Activated CD8-positive, alpha-beta memory T cell treated with anti-CD3 and anti-CD28 coated beads, Interleukin-2, amount 10 ng/mL, durations not matched to agents 7 days and 5 days (primary cell): Measurements from ENCODE around the gene AQR. TPM values are rescaled to one million over a fixed set of nuclear protein-coding genes. Genes with fewer than 3 reads are reported as not detected.
A peak's percentile ranks its signal among the peaks of the same experiment; 100 is the strongest.

ENCODE experiments used
- ATAC-seq: fragments of 150-1000 bp; cut with Tn5 transposase; one replicate; pipeline ENCODE4 v1.10.0; 2021; ENCODE audit warnings: moderate library complexity
- CTCF ChIA-PET: fragments of 350-600 bp; sonication (Branson Sonifier 250); formaldehyde crosslinking; loops from one replicate; lab custom pipeline; 2021; ENCODE audit warnings: antibody characterized with exemption; lab: Charles Lee
- DNase-seq: peaks from one replicate; pipeline ENCODE4 v3.0.0-alpha.2; 2020
- H3K27ac Mint-ChIP-seq: one replicate; pipeline ENCODE4 v1.8.0; 2021; ENCODE audit warnings: mild to moderate bottlenecking, mixed read lengths
- H3K27me3 Mint-ChIP-seq: one replicate; pipeline ENCODE4 v1.8.0; 2021; ENCODE audit warnings: mixed read lengths
- H3K36me3 Mint-ChIP-seq: one replicate; pipeline ENCODE4 v1.8.0; 2021; ENCODE audit warnings: mild to moderate bottlenecking, mixed read lengths
- H3K4me1 Mint-ChIP-seq: one replicate; pipeline ENCODE4 v1.8.0; 2021; ENCODE audit warnings: mixed read lengths
- H3K4me3 Mint-ChIP-seq: one replicate; pipeline ENCODE4 v1.8.0; 2021; ENCODE audit warnings: mild to moderate bottlenecking, moderate library complexity, mixed read lengths
- H3K9me3 Mint-ChIP-seq: one replicate; pipeline ENCODE4 v1.8.0; 2022; ENCODE audit warnings: low read depth, mixed read lengths
- total RNA-seq, 2 experiments: library from RNA; stranded (reverse); gene quantifications; one replicate each; pipeline ENCODE4 v1.2.3, GENCODE V29; 2021

Gene AQR
- 10 to 100 TPM; 33.8 to 38.2 TPM for total RNA-seq

DNA sequence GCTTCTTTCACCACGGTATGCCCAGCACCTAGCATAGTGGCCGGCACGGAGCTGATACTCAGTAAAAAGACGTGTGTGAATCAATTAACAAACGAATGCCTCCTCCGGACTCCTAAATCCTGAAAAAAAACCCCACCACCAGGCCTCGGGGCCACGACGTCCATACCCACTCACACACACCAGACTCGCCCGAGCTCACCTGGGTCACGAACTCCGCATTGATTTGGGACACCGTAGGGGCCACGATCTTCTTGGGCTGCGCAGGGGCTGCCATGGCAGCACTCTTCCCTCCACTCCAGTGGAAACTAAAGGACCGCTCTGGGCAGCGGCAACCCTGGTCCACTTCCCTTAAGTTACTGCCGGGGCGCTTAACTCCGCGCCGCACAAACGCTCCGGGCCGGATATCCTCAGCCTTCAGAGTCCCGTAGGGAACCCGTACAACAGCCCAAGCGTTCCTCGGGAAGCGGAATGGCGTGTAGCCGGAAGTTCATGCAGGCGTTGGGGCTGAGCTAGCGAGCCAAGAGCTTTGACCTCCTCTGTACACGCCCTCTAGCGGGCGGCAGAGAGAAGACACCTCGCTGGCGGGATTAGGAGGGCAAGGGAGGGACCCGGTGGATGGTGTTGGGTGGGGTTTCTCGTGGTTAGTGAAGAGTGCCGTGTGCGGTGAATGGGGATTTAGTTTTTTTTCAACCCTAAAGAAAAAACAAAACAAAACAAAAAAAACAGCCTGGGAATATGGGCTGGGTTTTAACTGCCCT is at the start of gene AQR:
Gene AQR (minus strand): TSS at position 403 of the 758 bp plus-strand sequence. CDS start 129 bp downstream, at position 274.
- CTCF ChIA-PET: interaction anchor here (0.5 to 2.9 kb wide), 15 partner anchors 11 to 1785 kb away, joined by 3 to 54 read pairs (median 4); partner anchors contain the start of genes KATNBL1 and ZNF770
- Mint-ChIP-seq H3K4me1 (peaks cover 32% of the 10 kb centered on the region), H3K36me3 (peaks cover 7% of the 10 kb centered on the region), H3K4me3 (peak within 1 kb of the TSS; percentile 94), H3K27me3 (no peaks in the 10 kb centered on the region), H3K27ac (peak within 1 kb of the TSS; percentile 85), H3K9me3 (no peaks in the 10 kb centered on the region)
- DNase-seq: peak; percentile 97
- ATAC-seq: peak; percentile 97

DNA sequence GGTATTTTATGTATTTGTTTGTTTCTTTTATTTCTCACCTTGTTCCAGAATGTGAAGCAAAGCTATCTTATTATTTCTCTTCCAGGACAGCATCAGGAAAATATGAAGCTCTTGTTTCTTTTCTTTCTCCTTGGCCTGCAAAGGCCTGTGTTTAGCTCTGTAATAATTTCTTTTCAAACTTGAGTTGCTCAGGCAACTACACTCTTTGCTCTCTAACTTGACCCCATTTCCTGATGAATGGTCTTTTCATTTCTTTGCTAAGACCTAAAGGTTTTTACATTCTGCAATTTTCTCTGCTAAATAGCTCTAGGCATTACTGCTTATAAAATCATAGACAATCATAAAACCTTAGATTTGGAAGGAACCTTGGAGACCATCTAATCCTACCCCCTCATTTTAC is 44.7 kb upstream of the AQR start:
- peaks cover 14% of the 10 kb centered on the region for H3K27me3 Mint-ChIP-seq
- H3K27ac Mint-ChIP-seq: no peak overlapping the region
- no peaks in the 10 kb centered on the region for H3K36me3 Mint-ChIP-seq
- no peaks in the 10 kb centered on the region for H3K9me3 Mint-ChIP-seq
- H3K4me3 Mint-ChIP-seq: no peak overlapping the region
- DNase-seq: no peak
- CTCF ChIA-PET: interaction anchor here (0.6 to 1.5 kb wide), 2 partner anchors 10 to 45 kb away, joined by 3 to 4 read pairs; partner anchors contain the start of gene AQR
- no peak for ATAC-seq
- H3K4me1 Mint-ChIP-seq: no peaks in the 10 kb centered on the region

GRCh38 chr15:35013370-35013769 is 43.8 kb upstream of the AQR start:
- ATAC-seq (no peak), DNase-seq (no peak)
- Mint-ChIP-seq H3K9me3 (no peaks in the 10 kb centered on the region), H3K4me3 (no peak overlapping the region), H3K27me3 (peaks cover 14% of the 10 kb centered on the region), H3K4me1 (no peaks in the 10 kb centered on the region), H3K27ac (no peak overlapping the region), H3K36me3 (no peaks in the 10 kb centered on the region)
- CTCF ChIA-PET: no interaction called here

DNA sequence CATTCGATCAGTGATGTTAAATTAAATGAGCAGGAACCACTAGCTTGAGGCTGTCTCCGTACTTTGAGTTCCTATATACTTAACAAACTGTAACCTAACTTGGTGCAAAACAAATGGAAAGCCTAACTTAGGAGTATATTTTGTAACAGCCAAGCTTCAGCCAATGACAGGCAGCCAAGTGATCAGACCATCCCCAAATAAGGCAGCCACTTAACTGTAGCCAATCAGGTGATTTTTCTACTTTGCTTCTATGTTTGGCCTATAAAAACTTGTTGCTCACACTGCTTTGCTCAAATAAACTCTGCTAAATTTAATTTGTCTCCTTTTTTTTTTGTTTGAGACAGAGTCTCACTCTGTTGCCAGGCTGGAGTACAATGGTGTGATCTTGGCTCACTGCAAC is 37.9 kb upstream of the AQR start:
- CTCF ChIA-PET: no interaction called here
- DNase-seq (no peak), ATAC-seq (no peak)
- Mint-ChIP-seq H3K9me3 (no peaks in the 10 kb centered on the region), H3K4me3 (no peak overlapping the region), H3K27me3 (peaks cover 9% of the 10 kb centered on the region), H3K4me1 (no peaks in the 10 kb centered on the region), H3K36me3 (no peaks in the 10 kb centered on the region), H3K27ac (no peak overlapping the region)

GRCh38 chr15:35005933-35006332 is 36.4 kb upstream of the AQR start:
- no peak overlapping the region for H3K4me3 Mint-ChIP-seq
- peaks cover 6% of the 10 kb centered on the region for H3K27me3 Mint-ChIP-seq
- no peak overlapping the region for H3K27ac Mint-ChIP-seq
- ATAC-seq (no peak), DNase-seq (no peak)
- H3K36me3 Mint-ChIP-seq: no peaks in the 10 kb centered on the region
- H3K9me3 Mint-ChIP-seq: no peaks in the 10 kb centered on the region
- H3K4me1 Mint-ChIP-seq: no peaks in the 10 kb centered on the region
- CTCF ChIA-PET: no interaction called here

GRCh38 chr15:35003928-35004327 is 34.4 kb upstream of the AQR start:
- no peak overlapping the region for H3K4me3 Mint-ChIP-seq
- no peak overlapping the region for H3K27ac Mint-ChIP-seq
- no peak for DNase-seq
- no peaks in the 10 kb centered on the region for H3K4me1 Mint-ChIP-seq
- CTCF ChIA-PET: interaction anchor here (1.2 kb wide), 1 partner anchor 11 kb away, joined by 3 read pairs; no protein-coding TSS in a partner anchor
- H3K36me3 Mint-ChIP-seq: no peaks in the 10 kb centered on the region
- H3K9me3 Mint-ChIP-seq: no peaks in the 10 kb centered on the region
- peaks cover 6% of the 10 kb centered on the region for H3K27me3 Mint-ChIP-seq
- no peak for ATAC-seq

DNA sequence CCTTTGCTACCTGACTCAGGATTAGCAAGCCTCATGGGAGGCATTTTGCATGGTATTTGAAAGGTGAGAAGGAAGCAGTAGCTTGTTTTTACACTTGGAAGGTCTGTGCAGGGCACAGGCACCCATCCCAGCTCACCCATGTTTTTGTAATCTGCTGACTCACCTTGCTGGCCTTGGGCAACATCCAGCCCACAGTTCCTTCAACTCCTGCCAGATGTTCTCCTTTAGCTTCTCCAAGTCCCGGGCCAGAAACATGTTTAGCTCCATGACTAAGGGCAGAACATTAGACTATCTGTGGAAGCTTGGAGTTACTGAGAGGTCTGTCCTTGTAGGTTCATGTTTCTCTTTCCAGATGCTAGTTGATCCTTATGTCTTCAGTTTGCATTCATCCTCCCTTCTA is 31.0 kb upstream of the AQR start:
- peaks cover 10% of the 10 kb centered on the region for H3K27me3 Mint-ChIP-seq
- no peak overlapping the region for H3K4me3 Mint-ChIP-seq
- CTCF ChIA-PET: no interaction called here

DNA sequence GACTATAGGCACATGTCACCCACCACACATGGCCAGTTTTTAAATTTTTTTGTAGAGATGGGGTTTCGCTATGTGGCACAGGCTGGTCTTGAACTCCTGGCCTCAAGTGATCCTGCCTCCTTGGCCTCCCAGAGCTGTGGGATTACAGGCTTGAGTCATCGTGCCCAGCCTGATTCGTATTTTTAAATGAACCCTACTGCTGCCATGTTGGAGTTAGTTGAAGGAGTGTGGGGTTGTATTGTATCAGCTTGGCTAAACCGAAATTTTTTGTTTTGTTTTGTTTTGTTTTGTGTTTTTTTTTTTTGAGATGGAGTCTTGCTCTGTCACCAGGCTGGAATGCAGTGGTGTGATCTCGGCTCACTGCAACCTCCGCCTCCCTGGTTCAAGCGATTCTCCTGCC is 30.4 kb upstream of the AQR start:
- Mint-ChIP-seq H3K27ac (no peak overlapping the region), H3K9me3 (no peaks in the 10 kb centered on the region), H3K4me3 (no peak overlapping the region), H3K4me1 (peaks cover 3% of the 10 kb centered on the region), H3K36me3 (no peaks in the 10 kb centered on the region), H3K27me3 (peaks cover 14% of the 10 kb centered on the region)
- CTCF ChIA-PET: no interaction called here
- DNase-seq: no peak
- ATAC-seq: no peak

More for the DNA sequence above, 31.0 kb upstream of the AQR start:
- DNase-seq: no peak
- no peaks in the 10 kb centered on the region for H3K4me1 Mint-ChIP-seq
- no peak overlapping the region for H3K27ac Mint-ChIP-seq
- no peaks in the 10 kb centered on the region for H3K36me3 Mint-ChIP-seq
- H3K9me3 Mint-ChIP-seq: no peaks in the 10 kb centered on the region
- no peak for ATAC-seq

GRCh38 chr15:34994925-34995324 is 25.4 kb upstream of the AQR start:
- H3K27me3 Mint-ChIP-seq: peaks cover 8% of the 10 kb centered on the region
- ATAC-seq: no peak
- no peak for DNase-seq
- H3K4me1 Mint-ChIP-seq: peaks cover 31% of the 10 kb centered on the region
- H3K36me3 Mint-ChIP-seq: peaks cover 1% of the 10 kb centered on the region
- no peak overlapping the region for H3K4me3 Mint-ChIP-seq
- H3K9me3 Mint-ChIP-seq: no peaks in the 10 kb centered on the region
- H3K27ac Mint-ChIP-seq: peak overlapping the region; percentile 19
- CTCF ChIA-PET: interaction anchor here (0.8 kb wide), 1 partner anchor 25 kb away, joined by 3 read pairs; the partner anchor contains the start of gene AQR

- peaks cover 1% of the 10 kb centered on the region for H3K36me3 Mint-ChIP-seq
- peak overlapping the region; percentile 92 for H3K27ac Mint-ChIP-seq
- H3K4me1 Mint-ChIP-seq: peaks cover 37% of the 10 kb centered on the region
- CTCF ChIA-PET: interaction anchor here (0.7 kb wide), 1 partner anchor 25 kb away, joined by 3 read pairs; the partner anchor contains the start of gene AQR
- H3K27me3 Mint-ChIP-seq: peaks cover 8% of the 10 kb centered on the region
- H3K4me3 Mint-ChIP-seq: peak overlapping the region; percentile 35
- ATAC-seq: peak; percentile 88
- DNase-seq: peak; percentile 69
- H3K9me3 Mint-ChIP-seq: no peaks in the 10 kb centered on the region
Measured at GRCh38 chr15:34993877-34994276, 24.3 kb upstream of the AQR start.

DNA sequence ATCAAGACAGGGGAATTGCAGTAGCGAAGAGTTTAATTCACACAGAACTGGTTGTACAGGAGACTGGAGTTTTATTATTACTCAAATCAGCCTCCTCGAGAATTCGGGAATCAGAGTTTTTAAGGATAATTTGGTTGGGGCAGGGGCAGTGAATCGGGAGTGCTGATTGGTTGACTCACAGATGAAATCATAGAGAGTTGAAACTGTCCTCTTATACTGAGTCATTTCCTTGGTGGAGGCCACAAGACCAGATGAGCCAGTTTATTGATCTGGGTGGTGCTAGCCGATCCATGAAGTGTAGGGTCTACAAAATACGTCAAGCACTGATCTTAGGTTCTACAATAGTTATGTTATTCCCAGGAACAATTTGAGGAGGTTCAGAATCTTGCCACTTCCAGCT is 23.9 kb upstream of the AQR start:
- Mint-ChIP-seq H3K4me1 (peaks cover 38% of the 10 kb centered on the region), H3K9me3 (no peaks in the 10 kb centered on the region), H3K27me3 (peaks cover 8% of the 10 kb centered on the region), H3K36me3 (peaks cover 1% of the 10 kb centered on the region), H3K27ac (peak overlapping the region; percentile 92), H3K4me3 (peak overlapping the region; percentile 35)
- CTCF ChIA-PET: interaction anchor here (0.7 kb wide), 1 partner anchor 24 kb away, joined by 3 read pairs; the partner anchor contains the start of gene AQR
- DNase-seq: peak; percentile 68
- peak; percentile 69 for ATAC-seq

GRCh38 chr15:34988027-34988902 is 18.7 kb upstream of the AQR start, which contains the start of gene ZNF770:
ZNF770 (minus strand) TSS chr15:34988287; CDS start chr15:34983434, 4,853 bp downstream.
- peak within 1 kb of the TSS; percentile 98 for H3K4me3 Mint-ChIP-seq
- peaks cover 17% of the 10 kb centered on the region for H3K36me3 Mint-ChIP-seq
- DNase-seq (peak; percentile 86), ATAC-seq (peak; percentile 91)
- no peaks in the 10 kb centered on the region for H3K27me3 Mint-ChIP-seq
- CTCF ChIA-PET: interaction anchor here (7.5 kb wide), 1 partner anchor 19 kb away, joined by 54 read pairs; the partner anchor contains the start of gene AQR
- H3K4me1 Mint-ChIP-seq: peaks cover 41% of the 10 kb centered on the region
- H3K27ac Mint-ChIP-seq: peak within 1 kb of the TSS; percentile 99
- H3K9me3 Mint-ChIP-seq: no peaks in the 10 kb centered on the region

DNA sequence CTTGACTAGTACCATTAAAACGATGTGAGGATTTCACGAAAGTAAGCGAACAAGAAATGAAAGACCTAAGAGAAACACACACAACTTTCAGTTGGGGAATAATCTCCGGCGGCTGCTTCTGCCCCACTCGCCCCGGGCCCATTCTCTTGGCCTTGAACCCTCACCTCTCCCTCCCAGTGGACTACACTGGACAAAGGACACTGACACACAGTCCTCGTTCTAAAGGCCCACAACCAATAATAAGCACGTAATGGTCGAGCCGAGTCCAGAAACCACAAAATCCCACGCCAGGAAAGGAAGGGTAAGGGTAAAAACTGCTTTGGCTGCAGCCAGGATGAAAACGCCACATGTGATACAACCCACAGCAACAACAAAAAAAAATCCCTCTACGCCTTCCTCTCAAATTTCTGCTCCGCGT is 18.1 kb upstream of the AQR start:
- Mint-ChIP-seq H3K9me3 (no peaks in the 10 kb centered on the region), H3K27me3 (no peaks in the 10 kb centered on the region), H3K4me3 (peak overlapping the region; percentile 98), H3K36me3 (peaks cover 23% of the 10 kb centered on the region), H3K4me1 (peaks cover 37% of the 10 kb centered on the region), H3K27ac (peak overlapping the region; percentile 99)
- CTCF ChIA-PET: interaction anchor here (7.5 kb wide), 1 partner anchor 18 kb away, joined by 54 read pairs; the partner anchor contains the start of gene AQR
- ATAC-seq (no peak), DNase-seq (no peak)
